Melanocyte of skin (primary cell): ENCODE data around the gene ARSG. TPM values are rescaled to one million over a fixed set of nuclear protein-coding genes. Genes with fewer than 3 reads are reported as not detected.

Source experiments
- small RNA-seq, 2 donors: library from RNA; depleted of rRNA; stranded (forward); fragments of <200 nt; gene quantifications; one replicate each; pipeline ENCODE3, GENCODE V24; 2012
- total RNA-seq, 2 donors: library from RNA; depleted of rRNA; stranded (reverse); fragments of >200 nt; gene quantifications; 2 replicates each; pipeline ENCODE4 v1.2.3, GENCODE V29; 2012

Gene ARSG
- 10 to 100 TPM; 15.0 to 24.4 TPM for total RNA-seq

GRCh38 chr17:68290955-68291835 lies at the start of gene ARSG, which contains the start of gene SLC16A6:
Gene ARSG (plus strand): TSS chr17:68291495. CDS start chr17:68307494, 15,999 bp downstream.
Gene SLC16A6 (minus strand): TSS chr17:68291127. CDS start chr17:68278320, 12,807 bp downstream.

GRCh38 chr17:68247445-68248198 lies 43.7 kb upstream of the ARSG start, which contains the start of gene AMZ2:
Gene AMZ2 (plus strand): TSS chr17:68248043. CDS start chr17:68250188, 2,145 bp downstream.

GRCh38 chr17:68457168-68457538 lies 165.9 kb downstream of the ARSG start, which contains the start of gene WIPI1:
Gene WIPI1 (minus strand): TSS chr17:68457496. CDS start chr17:68457421, 75 bp downstream.

Small RNA genes within 50 kb of the gene (small RNA-seq; reads per million reads assigned to genes)
- 0.64 to 0.99 reads per million in 2 donors for gene MIR635

Other genes with a start within 250 kb of the ARSG start
- 10 to 100 TPM; 60.2 to 75.9 TPM for gene AMZ2, start 43.5 kb upstream of the ARSG start, total RNA-seq
- gene SLC16A6, start 368 bp upstream of the ARSG start, total RNA-seq = 100 to 1,000 TPM; 543 to 789 TPM
- gene WIPI1, start 166.0 kb downstream of the ARSG start, total RNA-seq = 100 to 1,000 TPM; 455 to 507 TPM
- 100 to 1,000 TPM; 288 to 290 TPM for gene PRKAR1A, start 220.9 kb downstream of the ARSG start, total RNA-seq